ENCODE measurements around the gene GPR173.

GRCh38 chrX:53116101-53116500, 67.5 kb downstream of the GPR173 start:
- TF ChIP-seq POLR2A (IDR thresholded peaks at IDR 0.05) (no peak), CTCF (IDR thresholded peaks at IDR 0.05) (no peak)
